Suprapubic skin (tissue), 4 donors: ENCODE results near the gene BNC2. TPM values are rescaled to one million over a fixed set of nuclear protein-coding genes. Genes with fewer than 3 reads are reported as not detected.
A peak's percentile ranks its signal among the peaks of the same experiment; 100 is the strongest.

Source experiments
- DNase-seq, 2 donors: peaks; one replicate each; pipeline ENCODE4 v3.0.0-alpha.2; 2019; ENCODE audit warnings: low spot score in 2 of 2
- H3K27ac ChIP-seq: fragments of 200-600 bp; sonication (generic); one replicate; pipeline ENCODE4 v1.5.1; 2019
- H3K27me3 ChIP-seq: fragments of 200-600 bp; sonication (generic); one replicate; pipeline ENCODE4 v1.5.1; 2019
- H3K36me3 ChIP-seq: fragments of 200-600 bp; sonication (generic); one replicate; pipeline ENCODE4 v1.5.1; 2019
- H3K4me1 ChIP-seq: fragments of 200-600 bp; sonication (generic); one replicate; pipeline ENCODE4 v1.5.1; 2019
- H3K4me3 ChIP-seq: fragments of 200-600 bp; sonication (generic); one replicate; pipeline ENCODE4 v1.5.1; 2019; ENCODE audit warnings: mild to moderate bottlenecking
- H3K9me3 ChIP-seq: fragments of 200-600 bp; sonication (generic); one replicate; pipeline ENCODE4 v1.5.1; 2019
- CTCF ChIP-seq, 2 donors: fragments of 200-600 bp in 1 of 2; fragments of 450-650 bp in 1 of 2; sonication (generic) in 1 of 2; IDR thresholded peaks; one replicate each; pipeline ENCODE4 v1.5.1; 2016 to 2019; ENCODE audit warnings: antibody characterized with exemption in 2 of 2, mild to moderate bottlenecking in 1 of 2, moderate library complexity in 1 of 2
- EP300 ChIP-seq: sonication (generic); formaldehyde crosslinking; IDR thresholded peaks from one replicate; pipeline ENCODE4 v1.6.1; 2017; ENCODE audit warnings: antibody characterized with exemption
- POLR2A ChIP-seq, 2 donors: fragments of 450-650 bp; IDR thresholded peaks; one replicate each; pipeline ENCODE4 v1.6.1; 2017; ENCODE audit warnings: antibody characterized with exemption in 2 of 2, mild to moderate bottlenecking in 2 of 2, moderate library complexity in 2 of 2
- POLR2AphosphoS5 ChIP-seq, 3 donors: sonication (generic); formaldehyde crosslinking; IDR thresholded peaks; one replicate each; pipeline ENCODE4 v1.6.1; 2017; ENCODE audit warnings: antibody characterized with exemption in 3 of 3
- WGBS: methylation state at CpG from one replicate; pipeline ENCODE4 v1.1.5; 2018; 5-methylcytosine and 5-hydroxymethylcytosine counted together
- total RNA-seq, 4 donors: library from RNA; depleted of rRNA; stranded (reverse); fragments of >200 nt; gene quantifications; one replicate each; pipeline ENCODE4 v1.1.0, GENCODE V29; 2016

Gene BNC2
- total RNA-seq, 4 donors from 2014 or later = 6.5 to 12.3 (median 8.9) TPM

- 42% methylated on average over 6 of the region's 6 CpGs for WGBS
- Histone ChIP-seq H3K27me3 (no peaks in the 10 kb centered on the region), H3K4me1 (peaks cover 15% of the 10 kb centered on the region), H3K36me3 (no peaks in the 10 kb centered on the region), H3K9me3 (no peaks in the 10 kb centered on the region), H3K4me3 (no peak overlapping the region), H3K27ac (peak overlapping the region; percentile 59)
- TF ChIP-seq CTCF (IDR thresholded peaks at IDR 0.05) (no peak), EP300 (no peak), POLR2A (IDR thresholded peaks at IDR 0.05) (no peak)
- no peak for DNase-seq
Measured at GRCh38 chr9:16458696-16459420, 411.6 kb downstream of the BNC2 start.

- peaks cover 15% of the 10 kb centered on the region for H3K4me1 ChIP-seq
- H3K27ac ChIP-seq = no peak overlapping the region
- no peak for DNase-seq
- no peak overlapping the region for H3K4me3 ChIP-seq
- no peaks in the 10 kb centered on the region for H3K27me3 ChIP-seq
- H3K36me3 ChIP-seq = no peaks in the 10 kb centered on the region
- no peaks in the 10 kb centered on the region for H3K9me3 ChIP-seq
- TF ChIP-seq CTCF (IDR thresholded peaks at IDR 0.05) = no peak
- no peak for TF ChIP-seq POLR2AphosphoS5 (IDR thresholded peaks at IDR 0.05)
- no peak for TF ChIP-seq EP300
- no peak for TF ChIP-seq POLR2A (IDR thresholded peaks at IDR 0.05)
Measured at GRCh38 chr9:16455842-16456241, 414.6 kb downstream of the BNC2 start.

GRCh38 chr9:16453390-16453789 lies 417.1 kb downstream of the BNC2 start:
- DNase-seq = no peak
- Histone ChIP-seq H3K9me3 (no peaks in the 10 kb centered on the region), H3K4me1 (peaks cover 1% of the 10 kb centered on the region), H3K27ac (no peak overlapping the region), H3K27me3 (no peaks in the 10 kb centered on the region), H3K4me3 (no peak overlapping the region), H3K36me3 (no peaks in the 10 kb centered on the region)
- TF ChIP-seq POLR2AphosphoS5 (IDR thresholded peaks at IDR 0.05) = no peak
- TF ChIP-seq POLR2A (IDR thresholded peaks at IDR 0.05) = no peak
- TF ChIP-seq CTCF (IDR thresholded peaks at IDR 0.05) = no peak
- no peak for TF ChIP-seq EP300
- 72% methylated on average over 3 of the region's 3 CpGs for WGBS

- WGBS = 72% methylated on average over 3 of the region's 3 CpGs
Measured at GRCh38 chr9:16450578-16450977, 419.9 kb downstream of the BNC2 start.

GRCh38 chr9:16450043-16450442 lies 420.4 kb downstream of the BNC2 start:
- Histone ChIP-seq H3K4me1 (no peaks in the 10 kb centered on the region), H3K27ac (no peak overlapping the region), H3K27me3 (no peaks in the 10 kb centered on the region), H3K9me3 (no peaks in the 10 kb centered on the region), H3K4me3 (no peak overlapping the region), H3K36me3 (no peaks in the 10 kb centered on the region)
- no peak for TF ChIP-seq POLR2A (IDR thresholded peaks at IDR 0.05)
- TF ChIP-seq CTCF (IDR thresholded peaks at IDR 0.05) = no peak
- TF ChIP-seq POLR2AphosphoS5 (IDR thresholded peaks at IDR 0.05) = no peak
- TF ChIP-seq EP300 = no peak
- DNase-seq = no peak

More at GRCh38 chr9:16450578-16450977, 419.9 kb downstream of the BNC2 start:
- TF ChIP-seq CTCF (IDR thresholded peaks at IDR 0.05) (no peak), EP300 (no peak), POLR2AphosphoS5 (IDR thresholded peaks at IDR 0.05) (no peak), POLR2A (IDR thresholded peaks at IDR 0.05) (no peak)
- DNase-seq = no peak
- H3K9me3 ChIP-seq = no peaks in the 10 kb centered on the region
- no peaks in the 10 kb centered on the region for H3K4me1 ChIP-seq
- no peak overlapping the region for H3K27ac ChIP-seq
- no peak overlapping the region for H3K4me3 ChIP-seq
- H3K27me3 ChIP-seq = no peaks in the 10 kb centered on the region
- no peaks in the 10 kb centered on the region for H3K36me3 ChIP-seq
